GM12878 (cell line): ENCODE results near the gene NIBAN1. TPM values are rescaled to one million over a fixed set of nuclear protein-coding genes. Genes with fewer than 3 reads are reported as not detected.

Source experiments
- ATAC-seq: fragments of 200-7000 bp; cut with Tn5 transposase; 3 replicates; pipeline ENCODE4 v1.9.1; 2020; ENCODE audit warnings: mild to moderate bottlenecking, moderate library complexity
- BruUV-seq: library from RNA; stranded (reverse); fragments of 400-500 nt; replicated peaks from 2 replicates; lab custom pipeline; 2021; lab: Mats Ljungman, UMichigan
- CTCF ChIA-PET: fragments of 300-600 bp; sonication (Branson Sonifier 250); formaldehyde crosslinking; extraction: SDS; loops from one replicate; lab custom pipeline; 2021; ENCODE audit warnings: inconsistent platforms; lab: Yijun Ruan, JAX
- POLR2A ChIA-PET: fragments of 350-600 bp; formaldehyde crosslinking; extraction: SDS; loops from one replicate; lab custom pipeline; 2021; ENCODE audit warnings: inconsistent platforms; lab: Charles Lee
- RAD21 ChIA-PET: fragments of 300-600 bp; sonication (Branson Sonifier 250); formaldehyde crosslinking; loops from one replicate; lab custom pipeline; 2023; ENCODE audit warnings: antibody characterized with exemption; ENCODE audit not compliant: unreplicated experiment; lab: Charles Lee
- SMC1A ChIA-PET: fragments of 300-600 bp; sonication (Branson Sonifier 250); formaldehyde crosslinking; loops from one replicate; lab custom pipeline; 2023; ENCODE audit not compliant: unreplicated experiment, uncharacterized antibody; lab: Charles Lee
- DNase-seq: peaks from one replicate; pipeline ENCODE4 v3.0.0-alpha.2; 2011; ENCODE audit warnings: low read depth, low spot score
- FAIRE-seq: peaks from 3 replicates; lab custom pipeline; 2011; peaks lifted over from hg19 to GRCh38; lab: Jason Lieb, UNC
- H2AFZ ChIP-seq: 2 replicates; pipeline ENCODE4 v1.6.0; 2011; ENCODE audit warnings: low read depth, low read length, control low read depth; ENCODE audit not compliant: control insufficient read depth
- H3K27ac ChIP-seq: 2 replicates; pipeline ENCODE4 v1.5.1; 2011; ENCODE audit warnings: control low read depth; ENCODE audit not compliant: control insufficient read depth, insufficient read depth
- H3K27me3 ChIP-seq, 2 experiments: replicated peaks in 1 of 2; 2 replicates each; pipeline versions ENCODE4 v1.6.0 to v1.6.1; 2011; ENCODE audit warnings: low read length in 1 of 2; ENCODE audit not compliant: control insufficient read depth in 2 of 2, insufficient read depth in 2 of 2
- H3K36me3 ChIP-seq, 2 experiments: 2 replicates each; pipeline ENCODE4 v1.5.1; 2011; ENCODE audit warnings: low read length in 1 of 2; ENCODE audit not compliant: control insufficient read depth in 2 of 2, insufficient read depth in 2 of 2
- H3K4me1 ChIP-seq: 2 replicates; pipeline ENCODE4 v1.6.1; 2011; ENCODE audit warnings: mild to moderate bottlenecking, low read length, moderate library complexity, mixed read lengths; ENCODE audit not compliant: control insufficient read depth, insufficient read depth
- H3K4me2 ChIP-seq: 2 replicates; pipeline ENCODE4 v1.6.0; 2011; ENCODE audit warnings: control low read depth; ENCODE audit not compliant: control insufficient read depth, insufficient read depth
- H3K4me3 ChIP-seq: fragments of 200-600 bp; sonication (generic); 2 replicates; pipeline ENCODE4 v1.5.1; 2016
- H3K79me2 ChIP-seq: 2 replicates; pipeline ENCODE4 v1.6.0; 2011; ENCODE audit warnings: low read length; ENCODE audit not compliant: control insufficient read depth, insufficient read depth
- H3K9ac ChIP-seq: 2 replicates; pipeline ENCODE4 v1.8.0; 2011; ENCODE audit warnings: low read length, control low read depth, mixed read lengths; ENCODE audit not compliant: control insufficient read depth, insufficient read depth
- H3K9me3 ChIP-seq: replicated peaks from 3 replicates; pipeline ENCODE4 v1.5.1; 2011; ENCODE audit warnings: mild to moderate bottlenecking, low read length; ENCODE audit not compliant: control insufficient read depth, insufficient read depth
- H4K20me1 ChIP-seq: 2 replicates; pipeline ENCODE4 v1.6.0; 2011; ENCODE audit not compliant: control insufficient read depth, insufficient read depth
- BACH1 ChIP-seq: fragments of 450-650 bp; IDR thresholded peaks from 2 replicates; pipeline ENCODE4 v1.6.1; 2017; ENCODE audit warnings: mild to moderate bottlenecking, borderline replicate concordance
- BCL3 ChIP-seq: IDR thresholded peaks from 2 replicates; pipeline ENCODE4 v1.6.1; 2011; ENCODE audit warnings: borderline replicate concordance, low read depth, mild to moderate bottlenecking, moderate library complexity, low read length; ENCODE audit not compliant: insufficient read depth, poor library complexity, severe bottlenecking
- CEBPB ChIP-seq, 2 experiments: fragments of 150-350 bp in 1 of 2; IDR thresholded peaks; 2 replicates each; pipeline ENCODE4 v1.6.1; 2012 to 2014; ENCODE audit warnings: low read depth in 2 of 2, low read length in 2 of 2, borderline replicate concordance in 1 of 2, inconsistent platforms in 1 of 2
- JUNB ChIP-seq: IDR thresholded peaks from 2 replicates; pipeline ENCODE4 v1.6.1; 2016; ENCODE audit warnings: antibody characterized with exemption, mild to moderate bottlenecking
- KLF5 ChIP-seq: fragments of 450-650 bp; IDR thresholded peaks from 2 replicates; pipeline ENCODE4 v1.6.1; 2014; ENCODE audit warnings: mild to moderate bottlenecking; ENCODE audit not compliant: partially characterized antibody
- MLLT1 ChIP-seq: fragments of 450-650 bp; IDR thresholded peaks from 2 replicates; pipeline ENCODE4 v1.6.1; 2016; ENCODE audit warnings: mild to moderate bottlenecking
- MYC ChIP-seq: IDR thresholded peaks from 2 replicates; pipeline ENCODE4 v1.6.1; 2011; ENCODE audit warnings: mild to moderate bottlenecking, low read length, moderate library complexity, inconsistent platforms; ENCODE audit not compliant: insufficient read depth, insufficient replicate concordance, insufficient read length, severe bottlenecking
- NFXL1 ChIP-seq: fragments of 450-650 bp; IDR thresholded peaks from 2 replicates; pipeline ENCODE4 v1.6.1; 2017; ENCODE audit warnings: antibody characterized with exemption, mild to moderate bottlenecking, borderline replicate concordance
- PBX3 ChIP-seq: IDR thresholded peaks from 2 replicates; pipeline ENCODE4 v1.6.1; 2011; ENCODE audit warnings: mild to moderate bottlenecking, low read depth, low read length, moderate library complexity; ENCODE audit not compliant: insufficient replicate concordance
- POU2F2 ChIP-seq: IDR thresholded peaks from 3 replicates; pipeline ENCODE4 v1.6.1; 2011; ENCODE audit warnings: low read depth, mild to moderate bottlenecking, low read length, borderline replicate concordance
- RELA ChIP-seq: fragments of 450-650 bp; IDR thresholded peaks from 2 replicates; pipeline ENCODE4 v1.8.0; 2014; ENCODE audit warnings: borderline replicate concordance; ENCODE audit not compliant: partially characterized antibody
- SUZ12 ChIP-seq: fragments of 200-600 bp; sonication (generic); IDR thresholded peaks from one replicate; pipeline ENCODE4 v1.6.1; 2018; ENCODE audit warnings: antibody characterized with exemption, mild to moderate bottlenecking; ENCODE audit not compliant: unreplicated experiment
- TAF1 ChIP-seq: IDR thresholded peaks from 2 replicates; pipeline ENCODE4 v1.6.1; 2011; ENCODE audit warnings: mild to moderate bottlenecking, low read depth, low read length, borderline replicate concordance
- ZBTB11 ChIP-seq: fragments of 450-650 bp; formaldehyde crosslinking; IDR thresholded peaks from 2 replicates; pipeline ENCODE4 v1.5.0; 2022; ENCODE audit warnings: mild to moderate bottlenecking, missing genetic modification characterization
- ZNF24 ChIP-seq: fragments of 450-650 bp; IDR thresholded peaks from 2 replicates; pipeline ENCODE4 v1.6.1; 2017; ENCODE audit warnings: antibody characterized with exemption, mild to moderate bottlenecking
- WGBS: methylation state at CpG from one replicate; pipeline ENCODE4 v1.1.6; 2016; ENCODE audit warnings: low lambda C conversion rate; ENCODE audit not compliant: insufficient replicate concordance, insufficient coverage; ENCODE audit errors: missing lambda C conversion rate; 5-methylcytosine and 5-hydroxymethylcytosine counted together
- in situ Hi-C: fragments of 300-500 bp; cut with MboI; formaldehyde crosslinking; loops from 9 replicates; pipeline ENCODE4 v1.14.3; 2018; ENCODE audit warnings: mixed read lengths
- intact Hi-C: fragments of 100-400 bp; cut with micrococcal nuclease; formaldehyde crosslinking; loops from one replicate; pipeline ENCODE4 v1.14.2; 2022; ENCODE audit not compliant: unreplicated experiment
- polyA plus RNA-seq, 11 experiments: library from polyadenylated mRNA; depleted of rRNA in 4 of 11; unstranded in 6 of 11; stranded (reverse) in 5 of 11; fragments of >200 nt; fragmentation: Nextera tagmentation in 4 of 11; fragmentation: Illumina TruSeq in 1 of 11; extraction: Ambion mirVana in 4 of 11; extraction: Trizol in 1 of 11; gene quantifications; 1 replicate in 1 of 11; 2 replicates in 10 of 11; pipeline versions ENCODE4 v1.2.1 to v1.2.3, GENCODE V29; 2011 to 2016; ENCODE audit warnings: inconsistent platforms in 2 of 11, missing spikeins in 2 of 11, low read depth in 1 of 11
- total RNA-seq, 4 experiments: library from RNA; depleted of rRNA in 3 of 4; stranded (reverse); fragments of >200 nt in 3 of 4; fragmentation: Illumina TruSeq in 1 of 4; extraction: Trizol in 1 of 4; gene quantifications; 2 replicates each; pipeline versions ENCODE4 v1.2.1 to v1.2.3, GENCODE V29; 2013 to 2021

The NIBAN1 gene
- total and polyA plus RNA-seq, 10 of the 15 experiments (the other 5 are each of a cell fraction or from before 2014, with no cell fraction given) = 11.2 to 67.8 (median 44.3) TPM

- H3K27ac ChIP-seq = no peak overlapping the region
- 76% methylated on average over 2 of the region's 2 CpGs for WGBS
- ChIA-PET RAD21 (interaction anchor here (1.3 to 3.3 kb wide), 3 partner anchors 37 to 83 kb away, joined by 3 to 10 read pairs (median 3); no protein-coding TSS in a partner anchor), CTCF (interaction anchor here (1.1 to 1.7 kb wide), 3 partner anchors 38 to 226 kb away, joined by 3 to 8 read pairs (median 3); no protein-coding TSS in a partner anchor), POLR2A (interaction anchor here (1.0 kb wide), 1 partner anchor 28 kb away, joined by 10 read pairs; no protein-coding TSS in a partner anchor), SMC1A (interaction anchor here (0.8 to 4.1 kb wide), 9 partner anchors 24 to 188 kb away, joined by 3 to 19 read pairs (median 4); no protein-coding TSS in a partner anchor)
- H3K79me2 ChIP-seq = peaks cover 7% of the 10 kb centered on the region
- no peak overlapping the region for H3K4me3 ChIP-seq
- no peaks in the 10 kb centered on the region for H3K27me3 ChIP-seq
- in situ Hi-C loops = no loop called here
- BruUV-seq = no TSS peak
- H2AFZ ChIP-seq = no peak overlapping the region
- intact Hi-C loops = no loop called here
- no peaks in the 10 kb centered on the region; the same call in 2 of the 3 replicates for H3K9me3 ChIP-seq
- no peak overlapping the region for H3K4me2 ChIP-seq
- no peak overlapping the region for H3K9ac ChIP-seq
- peaks cover 28% of the 10 kb centered on the region for H3K4me1 ChIP-seq
- FAIRE-seq (no peak), DNase-seq (no peak), ATAC-seq (no peak)
- no peaks in the 10 kb centered on the region for H3K36me3 ChIP-seq
- no peaks in the 10 kb centered on the region for H4K20me1 ChIP-seq
- TF ChIP-seq JUNB = no peak
- no peak for TF ChIP-seq CEBPB (IDR thresholded peaks at IDR 0.05; ENCODE audit: borderline replicate concordance in 1 of 2, low read depth in 2 of 2, low read length in 2 of 2)
- no peak for TF ChIP-seq TAF1
- TF ChIP-seq SUZ12 = no peak
- TF ChIP-seq ZBTB11 (CRISPR knock-in tag) = no peak
- TF ChIP-seq MYC = no peak
- TF ChIP-seq BACH1 = no peak
- no peak for TF ChIP-seq POU2F2
- no peak for TF ChIP-seq PBX3
- TF ChIP-seq MLLT1 = no peak
- TF ChIP-seq ZNF24 = no peak
- no peak for TF ChIP-seq KLF5
- no peak for TF ChIP-seq RELA
- TF ChIP-seq BCL3 = no peak
- TF ChIP-seq NFXL1 = no peak
Observed at GRCh38 chr1:184943998-184944397, 30.3 kb downstream of the NIBAN1 start.
